Body of pancreas (tissue), 4 donors: ENCODE measurements around the gene HOXA1. TPM values are rescaled to one million over a fixed set of nuclear protein-coding genes. Genes with fewer than 3 reads are reported as not detected.
A peak's percentile ranks its signal among the peaks of the same experiment; 100 is the strongest.

ENCODE experiments used
- ATAC-seq: fragments of 150-250 bp; one replicate; pipeline ENCODE4 v1.9.1; 2016
- DNase-seq, 4 donors: peaks; one replicate each; pipeline ENCODE4 v3.0.0-alpha.2; 2019
- H3K27ac ChIP-seq, 4 donors: fragments of 200-600 bp; sonication (generic); 1 replicate in 3 of 4; 2 replicates in 1 of 4; pipeline versions ENCODE4 v1.5.1 to v1.6.1; 2016 to 2019; ENCODE audit warnings: mild to moderate bottlenecking in 1 of 4, mixed read lengths in 1 of 4, moderate library complexity in 1 of 4
- H3K27me3 ChIP-seq, 2 donors: fragments of 200-600 bp; sonication (generic); one replicate each; pipeline ENCODE4 v1.6.0; 2016; ENCODE audit warnings: mild to moderate bottlenecking in 1 of 2
- H3K36me3 ChIP-seq, 2 donors: fragments of 200-600 bp; sonication (generic); replicated peaks in 1 of 2; 2 replicates each; pipeline ENCODE4 v1.5.1; 2016; ENCODE audit warnings: low read depth in 2 of 2; ENCODE audit not compliant: insufficient read depth in 1 of 2
- H3K4me1 ChIP-seq: fragments of 200-600 bp; sonication (generic); one replicate; pipeline ENCODE4 v1.6.0; 2016
- H3K4me3 ChIP-seq, 2 donors: fragments of 200-600 bp; sonication (generic); 1 replicate in 1 of 2; 2 replicates in 1 of 2; pipeline ENCODE4 v1.5.1; 2016 to 2019
- H3K9me3 ChIP-seq, 3 donors: fragments of 200-600 bp; sonication (generic); 1 replicate in 2 of 3; 2 replicates in 1 of 3; pipeline ENCODE4 v1.5.1; 2016
- POLR2A ChIP-seq, 3 donors: fragments of 450-650 bp; IDR thresholded peaks; one replicate each; pipeline ENCODE4 v1.6.1; 2016; ENCODE audit warnings: antibody characterized with exemption in 3 of 3, mild to moderate bottlenecking in 2 of 3
- WGBS, 2 donors: methylation state at CpG; one replicate each; pipeline ENCODE4 v1.1.5; 2017; 5-methylcytosine and 5-hydroxymethylcytosine counted together
- intact Hi-C: fragments of 100-400 bp; cut with DNase I; formaldehyde crosslinking; loops from one replicate; pipeline ENCODE4 v1.15.1; 2023
- total RNA-seq, 2 donors: library from RNA; depleted of rRNA; stranded (reverse); fragments of >200 nt; gene quantifications; one replicate each; pipeline ENCODE4 v1.1.0, GENCODE V29; 2016
- TF ChIP-seq, protein P1 (sequence below), 7 experiments: fragments of 450-650 bp in 4 of 7; fragments of 200-600 bp in 3 of 7; sonication (generic) in 3 of 7; IDR thresholded peaks; one replicate each; pipeline ENCODE4 v1.5.1; 2016 to 2019; ENCODE audit warnings: antibody characterized with exemption in 7 of 7

HOXA1 gene
- total RNA-seq, 2 donors from 2014 or later = not detected

- no peaks in the 10 kb centered on the region for H3K9me3 ChIP-seq
- intact Hi-C loops = no loop called here
These were observed 3.0 kb upstream of the HOXA1 start for GRCh38 chr7:27098578-27099451.

DNA sequence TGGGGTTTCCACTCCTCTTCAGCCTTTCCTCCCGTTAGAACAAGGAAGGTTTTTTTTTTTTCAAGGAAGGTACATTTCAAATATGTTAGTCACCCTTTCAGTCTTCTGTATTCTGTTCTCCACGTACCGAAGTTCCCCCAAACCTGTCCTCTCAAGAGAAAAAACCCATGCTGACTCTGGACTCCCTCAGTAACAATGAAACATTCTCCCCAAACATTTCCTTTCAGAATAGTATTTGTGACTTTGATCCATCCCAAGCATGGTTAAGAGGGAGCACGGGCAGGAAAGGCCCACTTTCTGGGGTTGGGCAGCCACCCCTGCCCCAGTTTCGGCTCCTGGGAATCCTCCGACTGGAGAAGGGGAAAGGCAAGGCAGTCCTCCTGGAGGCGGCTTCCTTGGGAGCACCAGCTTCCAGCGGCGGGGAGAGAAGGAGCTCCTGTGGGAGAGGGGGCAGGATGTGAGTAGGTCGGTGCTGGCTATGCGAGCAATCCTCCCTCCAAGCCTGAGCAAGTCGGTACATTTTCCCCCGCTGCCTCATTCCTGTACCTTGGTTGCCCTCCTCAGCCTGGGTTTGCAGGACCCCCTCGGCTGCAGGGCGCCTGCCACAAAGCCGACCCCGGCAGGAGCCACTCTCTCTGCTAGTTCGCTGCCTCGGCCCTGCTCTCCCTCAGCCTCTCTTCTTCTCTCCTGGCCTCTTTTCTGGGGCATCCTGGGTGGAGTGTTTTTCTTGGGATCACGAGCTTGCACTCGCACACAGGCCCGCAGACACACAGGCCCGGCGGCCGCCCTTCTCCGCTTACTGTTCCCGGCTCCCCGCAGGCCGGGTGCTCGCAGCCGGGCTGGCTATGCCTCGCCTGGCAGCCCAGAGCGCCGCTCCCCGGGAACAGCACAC lies 2.1 kb upstream of the HOXA1 start:
- peaks cover 22% of the 10 kb centered on the region for H3K4me1 ChIP-seq
- no peak for ATAC-seq
- TF ChIP-seq POLR2A (IDR thresholded peaks at IDR 0.05) = no peak
- TF ChIP-seq, protein P1, sequence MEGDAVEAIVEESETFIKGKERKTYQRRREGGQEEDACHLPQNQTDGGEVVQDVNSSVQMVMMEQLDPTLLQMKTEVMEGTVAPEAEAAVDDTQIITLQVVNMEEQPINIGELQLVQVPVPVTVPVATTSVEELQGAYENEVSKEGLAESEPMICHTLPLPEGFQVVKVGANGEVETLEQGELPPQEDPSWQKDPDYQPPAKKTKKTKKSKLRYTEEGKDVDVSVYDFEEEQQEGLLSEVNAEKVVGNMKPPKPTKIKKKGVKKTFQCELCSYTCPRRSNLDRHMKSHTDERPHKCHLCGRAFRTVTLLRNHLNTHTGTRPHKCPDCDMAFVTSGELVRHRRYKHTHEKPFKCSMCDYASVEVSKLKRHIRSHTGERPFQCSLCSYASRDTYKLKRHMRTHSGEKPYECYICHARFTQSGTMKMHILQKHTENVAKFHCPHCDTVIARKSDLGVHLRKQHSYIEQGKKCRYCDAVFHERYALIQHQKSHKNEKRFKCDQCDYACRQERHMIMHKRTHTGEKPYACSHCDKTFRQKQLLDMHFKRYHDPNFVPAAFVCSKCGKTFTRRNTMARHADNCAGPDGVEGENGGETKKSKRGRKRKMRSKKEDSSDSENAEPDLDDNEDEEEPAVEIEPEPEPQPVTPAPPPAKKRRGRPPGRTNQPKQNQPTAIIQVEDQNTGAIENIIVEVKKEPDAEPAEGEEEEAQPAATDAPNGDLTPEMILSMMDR (IDR thresholded peaks at IDR 0.05) = no peak
- 10 to 11% methylated on average over 35 of the region's 35 CpGs for WGBS, 2 donors
- intact Hi-C loops = no loop called here
- no peak for DNase-seq
- peaks cover 9 to 64% of the 10 kb centered on the region in 2 donors for H3K27me3 ChIP-seq
- no peaks in the 10 kb centered on the region for H3K36me3 ChIP-seq
- H3K4me3 ChIP-seq = no peak overlapping the region
- peak overlapping the region in 3 of 4 donors; percentile 18 to 33 (median 31) for H3K27ac ChIP-seq
- H3K9me3 ChIP-seq = no peaks in the 10 kb centered on the region

More at GRCh38 chr7:27098578-27099451, 3.0 kb upstream of the HOXA1 start:
- Histone ChIP-seq H3K4me1 (peaks cover 27% of the 10 kb centered on the region), H3K4me3 (no peak overlapping the region), H3K27me3 (peaks cover 9 to 71% of the 10 kb centered on the region in 2 donors), H3K27ac (peak overlapping the region in 3 of 4 donors; percentile 18 to 33 (median 31)), H3K36me3 (no peaks in the 10 kb centered on the region)
- 10 to 11% methylated on average over 31 to 38 of the region's 38 CpGs for WGBS, 2 donors
- TF ChIP-seq, protein P1 (IDR thresholded peaks at IDR 0.05) = no peak
- TF ChIP-seq POLR2A (IDR thresholded peaks at IDR 0.05) = no peak
- ATAC-seq (no peak), DNase-seq (peak in 1 of 4 donors; percentile 13)

DNA sequence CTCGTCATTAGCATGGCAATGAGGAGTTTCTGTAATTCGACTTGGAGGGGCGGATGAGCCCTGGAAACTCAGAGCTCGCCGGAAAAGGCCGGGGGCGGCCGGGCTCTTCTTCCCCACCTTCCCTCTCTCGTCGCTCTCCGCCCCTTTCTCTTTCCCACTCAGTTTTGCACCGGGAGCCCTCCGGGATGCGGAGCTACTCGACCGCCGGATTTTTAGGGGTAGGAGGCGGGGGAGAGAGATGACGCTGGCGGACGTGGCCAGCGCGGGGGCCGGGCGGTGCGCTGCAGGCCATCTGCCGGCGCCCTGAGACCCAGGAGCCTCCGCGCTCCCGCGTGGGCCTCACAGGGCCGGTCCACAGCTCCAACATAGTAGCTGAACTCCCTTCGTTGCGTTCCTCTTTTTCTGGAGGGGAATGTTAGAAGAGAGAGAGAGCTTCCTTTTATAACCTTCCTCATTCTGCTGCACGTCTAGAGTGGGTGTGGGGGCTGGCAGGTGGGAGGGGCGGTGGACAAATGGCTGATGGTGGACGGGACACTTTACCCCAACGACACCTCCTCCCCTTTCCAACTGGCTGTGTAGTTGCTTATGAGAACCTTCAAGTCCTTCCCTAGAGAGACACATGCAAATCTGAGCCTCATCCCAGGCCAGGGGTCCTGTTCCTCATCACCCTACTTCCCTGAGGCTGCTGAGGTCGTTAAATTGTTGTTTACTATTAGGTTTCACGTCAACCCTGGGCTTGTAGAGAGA lies 1.1 kb upstream of the HOXA1 start:
- DNase-seq (no peak), ATAC-seq (peak; percentile 20)
- H3K36me3 ChIP-seq = no peaks in the 10 kb centered on the region
- H3K9me3 ChIP-seq = no peaks in the 10 kb centered on the region
- 4 to 5% methylated on average over 40 to 41 of the region's 41 CpGs for WGBS, 2 donors
- peaks cover 9 to 54% of the 10 kb centered on the region in 2 donors for H3K27me3 ChIP-seq
- H3K27ac ChIP-seq = peak overlapping the region in 3 of 4 donors; percentile 33 to 76 (median 60)
- peak overlapping the region; percentile 28 to 32 for H3K4me3 ChIP-seq
- intact Hi-C loops = no loop called here
- TF ChIP-seq, protein P1 (IDR thresholded peaks at IDR 0.05) = no peak
- TF ChIP-seq POLR2A (IDR thresholded peaks at IDR 0.05) = peak in 2 of 3 donors; percentile 9 to 29
- peaks cover 22% of the 10 kb centered on the region for H3K4me1 ChIP-seq

- 6 to 14% methylated on average over 17 to 33 of the region's 33 CpGs for WGBS, 2 donors
- peaks cover 9 to 43% of the 10 kb centered on the region in 2 donors for H3K27me3 ChIP-seq
- peaks cover 22% of the 10 kb centered on the region for H3K4me1 ChIP-seq
- H3K36me3 ChIP-seq = no peaks in the 10 kb centered on the region
- intact Hi-C loops = no loop called here
- no peak for DNase-seq
- no peak for TF ChIP-seq POLR2A (IDR thresholded peaks at IDR 0.05)
- TF ChIP-seq, protein P1 (IDR thresholded peaks at IDR 0.05) = no peak
- no peak for ATAC-seq
- no peaks in the 10 kb centered on the region for H3K9me3 ChIP-seq
- no peak overlapping the region for H3K4me3 ChIP-seq
- H3K27ac ChIP-seq = no peak overlapping the region
These were observed 527 bp downstream of the HOXA1 start for GRCh38 chr7:27095050-27095896.
